ENCODE results near the gene NLN.
A peak's percentile ranks its signal among the peaks of the same experiment; 100 is the strongest.
"Not testable (repeated sequence)": the region's sequence is repeated elsewhere in the genome, so short reads cannot be mapped to it uniquely, and the experiment has no call there.

Gene NLN

GRCh38 chr5:65721720-65722574 lies at the start of gene NLN, which contains the start of gene SGTB:
TSS of gene NLN (plus strand) at chr5:65722205. CDS start at chr5:65722374, 169 bp downstream.
TSS of gene SGTB (minus strand) at chr5:65722109. CDS start at chr5:65720807, 1,302 bp downstream.
- Mint-ChIP-seq H3K27me3 (no peaks in the 10 kb centered on the region), H3K4me1 (ENCODE audit: low read depth) (peaks cover 26% of the 10 kb centered on the region), H3K36me3 (ENCODE audit: low read depth) (peaks cover 13% of the 10 kb centered on the region), H3K27ac (peak within 1 kb of the TSS; percentile 88), H3K4me3 (peak within 1 kb of the TSS; percentile 97), H3K9me3 (no peaks in the 10 kb centered on the region)

- Mint-ChIP-seq H3K4me1 (ENCODE audit: low read depth) (peaks cover 26% of the 10 kb centered on the region), H3K27ac (no peak overlapping the region), H3K27me3 (no peaks in the 10 kb centered on the region), H3K36me3 (ENCODE audit: low read depth) (peaks cover 43% of the 10 kb centered on the region), H3K9me3 (no peaks in the 10 kb centered on the region), H3K4me3 (no peak overlapping the region)
Measured at GRCh38 chr5:65672796-65673195, 49.2 kb upstream of the NLN start.

GRCh38 chr5:65674749-65675148 lies 47.3 kb upstream of the NLN start:
- Mint-ChIP-seq H3K9me3 (no peaks in the 10 kb centered on the region), H3K4me1 (ENCODE audit: low read depth) (peaks cover 34% of the 10 kb centered on the region), H3K36me3 (ENCODE audit: low read depth) (peaks cover 52% of the 10 kb centered on the region), H3K27me3 (no peaks in the 10 kb centered on the region), H3K27ac (no peak overlapping the region), H3K4me3 (no peak overlapping the region)

GRCh38 chr5:65676056-65676455 lies 45.9 kb upstream of the NLN start:
- H3K27ac Mint-ChIP-seq: peak overlapping the region; percentile 63

GRCh38 chr5:65682148-65682547 lies 39.9 kb upstream of the NLN start:
- Mint-ChIP-seq H3K27ac (peak overlapping the region; percentile 4), H3K27me3 (no peaks in the 10 kb centered on the region), H3K4me1 (ENCODE audit: low read depth) (peaks cover 17% of the 10 kb centered on the region), H3K4me3 (no peak overlapping the region), H3K36me3 (ENCODE audit: low read depth) (peaks cover 60% of the 10 kb centered on the region), H3K9me3 (no peaks in the 10 kb centered on the region)

More at GRCh38 chr5:65676056-65676455, 45.9 kb upstream of the NLN start:
- peaks cover 34% of the 10 kb centered on the region for H3K4me1 Mint-ChIP-seq (ENCODE audit: low read depth)
- not testable (repeated sequence) for H3K9me3 Mint-ChIP-seq, H3K27me3 Mint-ChIP-seq, H3K4me3 Mint-ChIP-seq
- peaks cover 56% of the 10 kb centered on the region for H3K36me3 Mint-ChIP-seq (ENCODE audit: low read depth)

- no peaks in the 10 kb centered on the region for H3K4me1 Mint-ChIP-seq (ENCODE audit: low read depth)
- peak overlapping the region; percentile 65 for H3K27ac Mint-ChIP-seq
- peaks cover 20% of the 10 kb centered on the region for H3K36me3 Mint-ChIP-seq (ENCODE audit: low read depth)
- no peak overlapping the region for H3K4me3 Mint-ChIP-seq
- no peaks in the 10 kb centered on the region for H3K27me3 Mint-ChIP-seq
- no peaks in the 10 kb centered on the region for H3K9me3 Mint-ChIP-seq
Measured at GRCh38 chr5:65693121-65693520, 28.9 kb upstream of the NLN start.

- H3K36me3 Mint-ChIP-seq (ENCODE audit: low read depth): peaks cover 35% of the 10 kb centered on the region
- no peaks in the 10 kb centered on the region for H3K9me3 Mint-ChIP-seq
Measured at GRCh38 chr5:65695162-65695755, 26.7 kb upstream of the NLN start.

GRCh38 chr5:65695896-65696295 lies 26.1 kb upstream of the NLN start:
- peaks cover 29% of the 10 kb centered on the region for H3K36me3 Mint-ChIP-seq (ENCODE audit: low read depth)
- no peaks in the 10 kb centered on the region for H3K9me3 Mint-ChIP-seq
- no peaks in the 10 kb centered on the region for H3K4me1 Mint-ChIP-seq (ENCODE audit: low read depth)
- no peaks in the 10 kb centered on the region for H3K27me3 Mint-ChIP-seq
- H3K4me3 Mint-ChIP-seq: no peak overlapping the region
- no peak overlapping the region for H3K27ac Mint-ChIP-seq

More at GRCh38 chr5:65695162-65695755, 26.7 kb upstream of the NLN start:
- Mint-ChIP-seq H3K4me1 (ENCODE audit: low read depth) (no peaks in the 10 kb centered on the region), H3K27ac (no peak overlapping the region), H3K27me3 (no peaks in the 10 kb centered on the region), H3K4me3 (no peak overlapping the region)

GRCh38 chr5:65696892-65697291 lies 25.1 kb upstream of the NLN start:
- no peak overlapping the region for H3K4me3 Mint-ChIP-seq
- no peaks in the 10 kb centered on the region for H3K9me3 Mint-ChIP-seq
- no peak overlapping the region for H3K27ac Mint-ChIP-seq
- H3K27me3 Mint-ChIP-seq: no peaks in the 10 kb centered on the region
- no peaks in the 10 kb centered on the region for H3K4me1 Mint-ChIP-seq (ENCODE audit: low read depth)
- peaks cover 27% of the 10 kb centered on the region for H3K36me3 Mint-ChIP-seq (ENCODE audit: low read depth)

GRCh38 chr5:65699338-65699737 lies 22.7 kb upstream of the NLN start:
- Mint-ChIP-seq H3K4me1 (ENCODE audit: low read depth) (no peaks in the 10 kb centered on the region), H3K27ac (no peak overlapping the region), H3K27me3 (no peaks in the 10 kb centered on the region), H3K9me3 (no peaks in the 10 kb centered on the region), H3K36me3 (ENCODE audit: low read depth) (peaks cover 42% of the 10 kb centered on the region), H3K4me3 (no peak overlapping the region)

GRCh38 chr5:65702036-65702435 lies 20.0 kb upstream of the NLN start:
- H3K4me3 Mint-ChIP-seq: no peak overlapping the region
- H3K27ac Mint-ChIP-seq: no peak overlapping the region
- peaks cover 50% of the 10 kb centered on the region for H3K36me3 Mint-ChIP-seq (ENCODE audit: low read depth)

GRCh38 chr5:65704621-65705239 lies 17.3 kb upstream of the NLN start:
- no peak overlapping the region for H3K4me3 Mint-ChIP-seq
- H3K9me3 Mint-ChIP-seq: no peaks in the 10 kb centered on the region
- H3K36me3 Mint-ChIP-seq (ENCODE audit: low read depth): peaks cover 34% of the 10 kb centered on the region
- no peak overlapping the region for H3K27ac Mint-ChIP-seq
- H3K27me3 Mint-ChIP-seq: no peaks in the 10 kb centered on the region
- H3K4me1 Mint-ChIP-seq (ENCODE audit: low read depth): no peaks in the 10 kb centered on the region

More at GRCh38 chr5:65702036-65702435, 20.0 kb upstream of the NLN start:
- no peaks in the 10 kb centered on the region for H3K9me3 Mint-ChIP-seq
- no peaks in the 10 kb centered on the region for H3K27me3 Mint-ChIP-seq
- H3K4me1 Mint-ChIP-seq (ENCODE audit: low read depth): no peaks in the 10 kb centered on the region

GRCh38 chr5:65707663-65708062 lies 14.3 kb upstream of the NLN start:
- Mint-ChIP-seq H3K4me1 (ENCODE audit: low read depth) (peaks cover 7% of the 10 kb centered on the region), H3K27ac (no peak overlapping the region), H3K4me3 (no peak overlapping the region), H3K27me3 (no peaks in the 10 kb centered on the region), H3K9me3 (no peaks in the 10 kb centered on the region), H3K36me3 (ENCODE audit: low read depth) (peaks cover 36% of the 10 kb centered on the region)

- no peaks in the 10 kb centered on the region for H3K9me3 Mint-ChIP-seq
- no peak overlapping the region for H3K27ac Mint-ChIP-seq
Measured at GRCh38 chr5:65708145-65708544, 13.9 kb upstream of the NLN start.

More at GRCh38 chr5:65708145-65708544, 13.9 kb upstream of the NLN start:
- H3K4me1 Mint-ChIP-seq (ENCODE audit: low read depth): peaks cover 7% of the 10 kb centered on the region
- peaks cover 31% of the 10 kb centered on the region for H3K36me3 Mint-ChIP-seq (ENCODE audit: low read depth)
- H3K4me3 Mint-ChIP-seq: no peak overlapping the region
- no peaks in the 10 kb centered on the region for H3K27me3 Mint-ChIP-seq

All from stimulated activated naive CD8-positive, alpha-beta T cell treated with anti-CD3 and anti-CD28 coated beads, Interleukin-15, Interleukin-2, amounts not matched to agents 100 ng/mL and 50 ng/mL, for 24 hours (primary cell).